UCSD-AML1 (cell line): ENCODE results near the gene NR3C2.
"Not testable (repeated sequence)": the region's sequence is repeated elsewhere in the genome, so short reads cannot be mapped to it uniquely, and the experiment has no call there.

Experiments
- DNase-seq: peaks from one replicate; lab custom pipeline; 2025; ENCODE audit not compliant: unreplicated experiment; lab: John Stamatoyannopoulos, UW

NR3C2 gene

DNA sequence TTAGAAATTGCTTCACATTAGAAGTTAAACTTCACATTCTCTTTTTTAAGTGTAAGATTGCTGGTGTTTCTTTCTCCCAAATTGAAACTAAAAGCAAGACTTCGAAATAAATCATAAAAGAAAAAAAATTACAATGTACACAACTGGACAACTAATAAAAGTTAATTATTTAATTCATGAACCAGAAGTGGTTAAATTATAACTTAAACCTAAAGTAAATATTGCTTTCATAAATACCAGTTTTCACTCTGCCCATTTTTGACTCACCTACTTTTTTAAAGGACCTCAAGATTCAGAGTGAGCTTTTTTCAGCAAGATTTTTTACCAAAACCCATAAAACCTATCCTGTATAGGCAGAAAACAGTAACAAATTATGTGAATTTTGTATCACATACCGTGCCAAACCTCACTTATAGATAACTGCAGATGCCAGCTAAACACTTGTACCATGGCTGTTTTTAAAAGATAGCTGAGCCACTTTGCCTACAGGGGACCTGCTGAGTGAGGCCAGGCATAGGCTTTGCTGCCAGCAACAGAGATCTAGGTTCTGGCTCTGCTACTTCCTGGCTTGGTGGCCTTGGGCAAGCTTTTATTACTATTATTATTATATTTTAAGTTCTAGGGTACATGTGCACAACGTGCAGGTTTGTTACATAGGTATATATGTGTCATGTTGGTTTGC is 259.8 kb downstream of the NR3C2 start:
- no peak for DNase-seq

DNA sequence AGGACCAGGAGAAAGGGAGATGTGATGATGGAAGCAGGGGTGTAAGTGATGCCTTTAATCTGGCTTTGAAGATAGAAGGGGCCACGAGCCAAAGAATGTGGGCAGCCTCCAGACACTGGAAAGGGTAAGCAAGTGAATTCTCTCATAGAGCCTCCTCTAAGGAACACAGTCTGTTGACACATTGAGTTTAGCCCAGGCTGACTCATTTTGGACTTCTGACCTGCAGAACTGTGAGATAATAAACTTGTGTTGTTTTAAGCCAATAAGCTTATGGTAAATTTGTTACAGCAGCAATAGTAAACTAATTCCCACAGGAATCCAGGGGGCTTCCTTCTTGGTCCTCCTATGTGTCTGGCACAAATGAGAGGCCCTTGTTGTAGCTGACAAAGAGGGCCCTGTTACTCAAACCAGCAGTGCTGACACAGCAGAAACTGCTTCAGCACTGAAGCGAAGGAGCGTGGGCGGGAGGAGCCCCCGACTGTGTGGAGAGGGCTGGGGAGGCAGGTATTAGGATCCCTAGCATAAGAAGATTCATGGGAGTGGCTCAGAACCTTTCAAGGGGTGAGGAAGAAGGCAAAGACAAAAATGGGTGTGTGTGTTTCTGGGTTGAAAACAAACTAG is 268.7 kb downstream of the NR3C2 start:
- no peak for DNase-seq

DNA sequence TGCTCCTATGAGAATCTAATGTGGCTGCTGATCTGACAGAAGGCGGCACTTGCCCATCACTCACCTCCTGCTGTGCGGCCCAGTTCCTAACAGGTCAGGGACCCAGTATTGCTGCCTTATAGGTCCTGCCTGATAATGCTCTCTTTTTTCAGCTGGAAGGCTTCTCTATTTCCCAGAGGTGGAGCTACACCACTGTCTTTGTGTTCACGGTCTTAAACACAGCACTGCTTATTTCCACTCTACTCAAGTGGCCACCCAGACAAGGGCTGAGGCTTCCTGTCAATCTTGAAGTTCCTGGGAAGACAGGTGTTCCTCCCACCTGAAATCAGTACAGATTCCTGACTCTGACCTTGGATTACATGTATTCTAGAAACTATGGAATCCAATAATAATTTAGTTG is 270.6 kb downstream of the NR3C2 start:
- DNase-seq, result no peak

DNA sequence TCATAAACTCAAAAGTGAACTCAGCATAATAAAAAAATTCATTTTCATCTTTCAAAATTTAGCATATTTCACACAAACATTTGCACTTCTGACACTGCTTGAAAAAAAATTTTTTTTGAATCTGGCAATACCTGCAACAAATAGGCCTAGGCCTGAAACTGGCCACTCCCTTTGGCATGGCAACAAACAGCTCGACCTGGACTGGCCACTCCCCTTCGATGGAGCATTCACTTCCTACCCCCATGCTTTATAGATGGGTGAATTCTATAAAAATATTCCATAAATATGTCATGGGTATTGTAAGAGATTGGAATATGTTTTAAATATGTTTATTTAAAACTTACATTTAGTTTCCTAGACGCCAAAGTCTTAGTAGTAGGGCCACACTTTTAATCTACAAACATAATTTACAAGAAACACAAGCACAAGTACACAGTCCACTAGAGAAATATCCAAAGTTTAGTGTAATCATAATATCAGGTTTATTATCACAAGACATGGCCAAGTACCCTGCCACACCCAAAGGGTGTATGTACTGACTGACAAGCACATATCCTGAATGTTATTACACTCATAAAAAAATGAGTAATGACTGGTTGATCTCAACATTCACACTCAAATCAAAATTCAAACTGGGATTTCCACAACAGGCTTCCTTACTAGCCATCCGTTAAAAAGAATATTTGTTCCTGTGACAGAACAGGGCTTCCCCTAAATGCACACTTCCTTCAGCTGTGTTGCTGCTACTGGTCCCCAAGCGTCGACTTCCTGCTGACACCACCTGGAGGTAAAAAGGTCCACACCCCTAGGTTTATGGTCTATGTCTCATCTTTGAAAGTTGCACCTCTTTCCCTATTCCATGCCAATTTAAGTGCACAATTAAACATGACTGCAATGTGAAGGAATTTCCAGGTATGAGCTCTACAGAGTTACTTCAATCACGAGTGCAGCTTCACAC is 271.5 kb downstream of the NR3C2 start:
- DNase-seq, result no peak

DNA sequence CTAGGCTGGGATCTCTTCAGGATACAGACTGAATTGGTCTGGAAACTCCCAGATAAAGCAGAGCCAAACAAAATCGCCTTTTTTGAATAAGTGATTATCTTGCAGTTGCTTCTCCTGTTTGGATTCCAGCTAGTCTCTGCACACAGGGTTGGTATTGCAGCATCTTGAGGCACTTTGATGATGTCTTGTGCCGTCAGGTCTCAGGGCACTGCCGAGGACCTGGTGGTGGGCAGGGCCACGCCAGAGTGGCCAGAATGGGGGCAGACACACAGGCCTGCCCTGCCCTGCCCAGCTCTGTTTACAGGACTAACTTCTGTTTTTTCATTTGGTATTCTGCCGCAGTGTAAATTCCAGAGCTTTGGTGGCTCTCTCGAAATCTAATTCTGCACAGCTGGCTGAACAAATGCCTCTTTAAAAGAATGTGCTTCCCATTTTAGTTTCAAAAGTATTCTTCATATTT is 276.1 kb downstream of the NR3C2 start:
- no peak for DNase-seq

DNA sequence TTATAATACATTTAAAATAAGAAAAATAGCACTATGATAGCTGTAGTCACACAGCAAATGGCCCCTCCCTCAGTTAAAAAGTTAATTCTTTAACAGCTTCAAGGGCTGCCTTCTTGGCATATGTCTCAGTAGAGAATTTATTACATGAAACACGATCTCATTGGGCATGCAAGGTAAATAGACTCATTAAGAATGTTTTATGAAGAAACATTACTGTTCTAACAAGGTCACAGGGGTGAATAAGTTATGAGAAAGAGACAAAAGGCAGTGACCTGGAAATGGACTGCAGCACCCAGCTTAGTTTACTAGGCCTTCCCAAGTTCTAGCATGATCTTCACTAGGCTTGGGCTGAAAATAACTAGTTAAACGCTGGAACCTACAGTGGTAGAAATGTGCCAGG is 277.7 kb downstream of the NR3C2 start:
- DNase-seq, result no peak

DNA sequence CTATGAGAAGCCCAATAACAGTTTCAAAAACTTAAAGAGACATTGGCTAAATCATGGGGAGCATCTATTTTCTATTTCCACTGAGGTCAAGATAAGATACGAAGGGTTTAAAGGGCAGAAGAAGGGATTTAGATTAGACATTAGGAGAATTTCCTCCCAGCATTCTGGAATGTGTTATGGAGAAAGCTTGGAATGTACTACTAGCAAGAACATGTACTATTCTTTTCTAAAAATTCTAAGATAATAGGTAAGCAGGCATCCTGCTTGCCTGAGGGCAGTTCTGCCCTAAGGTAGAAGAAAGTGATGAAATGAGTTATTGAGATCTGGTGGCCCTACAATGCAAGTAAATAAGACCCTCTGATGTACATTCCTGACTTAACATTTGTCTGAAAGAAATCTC is 279.2 kb downstream of the NR3C2 start:
- DNase-seq, result no peak

DNA sequence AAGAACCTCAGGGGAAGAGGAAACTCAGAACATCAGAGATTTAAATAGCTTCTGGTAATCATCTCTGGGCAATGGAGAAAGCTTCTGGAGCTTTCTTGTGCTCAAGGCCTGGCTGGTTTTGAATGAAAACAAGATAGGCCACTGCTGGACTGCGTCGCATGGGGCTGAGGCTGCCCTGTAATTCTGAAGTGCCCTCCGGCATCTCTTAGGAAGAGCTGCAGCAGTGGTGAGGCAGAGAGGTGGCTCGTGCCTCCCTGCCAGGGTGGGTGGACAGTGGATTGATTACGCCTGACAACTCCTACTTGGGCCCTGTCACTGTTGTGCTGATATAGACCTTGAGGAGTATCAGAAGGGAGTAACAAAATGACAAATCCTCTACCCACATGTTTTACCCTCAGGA is 279.7 kb downstream of the NR3C2 start:
- no peak for DNase-seq

DNA sequence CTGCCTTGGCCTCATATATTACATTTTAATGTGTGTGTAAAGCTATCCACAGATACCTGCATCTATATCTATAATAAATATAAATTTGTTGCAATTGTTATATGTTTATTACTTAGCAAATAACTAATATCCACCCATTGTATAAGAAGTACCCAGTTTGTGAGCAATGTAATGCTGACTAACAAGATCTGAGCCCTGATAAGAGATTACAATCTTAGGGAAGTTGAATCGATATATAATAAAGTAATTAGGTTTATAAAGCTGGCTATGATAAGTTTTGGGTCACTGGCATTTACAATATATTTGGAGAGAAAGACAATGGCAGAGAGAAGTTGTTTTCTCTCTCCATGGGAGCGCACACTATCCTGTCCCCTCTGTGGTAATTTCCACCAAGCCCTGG is 280.6 kb downstream of the NR3C2 start:
- DNase-seq, result no peak

DNA sequence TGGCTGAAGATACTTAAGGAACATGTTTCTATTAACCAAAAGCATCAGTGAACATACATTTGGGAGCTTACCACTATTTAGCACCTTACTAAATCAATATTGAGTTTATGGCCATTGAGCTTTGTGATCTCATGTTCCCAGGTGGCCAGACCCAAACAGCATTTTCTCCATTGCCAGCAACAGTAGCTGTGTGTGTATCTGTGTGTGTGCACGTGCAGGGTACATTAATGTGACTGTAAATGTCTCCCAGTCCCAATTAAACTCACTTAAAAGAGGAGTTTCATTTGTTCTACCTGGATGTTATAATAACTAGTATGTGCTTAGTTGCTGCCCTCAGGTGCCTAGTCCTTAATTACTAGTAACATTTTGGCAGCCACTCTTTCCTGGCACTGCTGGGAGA is 282.4 kb downstream of the NR3C2 start:
- no peak for DNase-seq

DNA sequence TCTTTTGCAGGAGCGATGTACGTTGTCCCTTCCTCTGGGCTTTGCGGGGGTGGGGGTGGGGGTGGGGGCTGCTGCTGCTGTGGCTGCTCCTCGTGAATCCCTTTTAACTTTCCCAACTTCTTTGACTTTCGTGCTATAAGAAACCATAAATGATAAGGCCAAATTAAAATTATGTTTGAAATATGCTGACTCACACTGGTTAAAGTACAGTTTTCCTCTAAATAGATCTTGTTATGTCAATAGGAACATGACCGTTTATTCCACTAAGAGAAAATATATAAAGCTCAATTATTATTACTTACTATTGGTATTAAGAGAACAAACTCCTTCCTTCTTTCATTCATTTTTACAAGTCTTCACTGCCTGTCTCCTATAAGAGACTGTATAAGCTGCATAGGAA is 287.4 kb downstream of the NR3C2 start:
- no peak for DNase-seq

DNA sequence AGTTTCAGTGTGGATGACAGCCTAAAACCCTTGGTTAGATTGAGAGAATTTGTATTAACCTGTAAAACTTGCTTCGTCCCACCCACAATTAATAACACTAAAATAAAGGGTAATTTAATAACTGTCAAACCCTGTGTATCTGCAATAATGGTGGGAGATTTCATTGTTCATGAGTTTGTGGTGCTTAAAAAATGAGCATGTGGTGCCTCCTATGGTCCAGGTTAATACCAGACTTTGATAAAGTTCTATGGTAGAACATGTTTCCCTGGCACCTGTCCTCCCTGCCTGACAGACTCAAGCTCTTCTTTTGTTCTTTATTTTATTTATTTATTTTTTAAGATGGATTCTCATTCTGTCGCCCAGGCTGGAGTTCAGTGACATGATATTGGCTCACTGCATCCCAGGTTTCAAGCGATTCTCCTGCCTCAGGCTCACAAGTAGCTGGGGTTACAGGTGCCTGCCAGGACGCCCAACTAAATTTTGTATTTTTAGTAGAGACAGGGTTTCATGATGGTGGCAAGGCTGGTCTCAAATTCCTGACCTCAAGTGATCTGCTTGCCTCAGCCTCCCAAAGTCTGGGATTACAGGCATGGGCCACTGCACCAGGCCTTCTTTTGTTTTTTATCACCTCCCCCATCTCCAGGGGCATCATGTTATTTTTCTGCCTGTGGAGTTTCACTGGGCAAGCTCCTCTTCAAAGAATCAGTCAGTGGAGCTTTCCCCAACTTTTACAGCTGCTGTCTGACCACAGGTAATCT is 289.2 kb downstream of the NR3C2 start:
- DNase-seq, result no peak

DNA sequence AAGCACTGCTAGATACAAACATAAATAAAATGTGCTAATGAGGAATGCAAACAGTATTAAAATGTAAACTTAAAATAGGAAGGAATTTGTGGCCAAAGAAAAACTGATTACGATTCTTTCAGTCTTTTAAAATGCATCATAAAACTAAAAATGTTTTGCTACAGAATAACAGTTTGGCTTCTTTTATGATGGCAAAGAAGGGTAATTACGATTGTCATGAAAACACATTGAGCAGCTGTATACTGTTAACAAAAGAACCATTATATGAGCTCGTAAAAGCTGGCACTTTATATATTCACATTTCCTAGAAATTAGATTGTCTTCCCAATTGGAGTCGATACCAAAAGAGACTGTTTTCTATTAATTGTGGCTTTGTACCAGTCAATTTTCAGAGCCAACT is 290.4 kb downstream of the NR3C2 start:
- no peak for DNase-seq

DNA sequence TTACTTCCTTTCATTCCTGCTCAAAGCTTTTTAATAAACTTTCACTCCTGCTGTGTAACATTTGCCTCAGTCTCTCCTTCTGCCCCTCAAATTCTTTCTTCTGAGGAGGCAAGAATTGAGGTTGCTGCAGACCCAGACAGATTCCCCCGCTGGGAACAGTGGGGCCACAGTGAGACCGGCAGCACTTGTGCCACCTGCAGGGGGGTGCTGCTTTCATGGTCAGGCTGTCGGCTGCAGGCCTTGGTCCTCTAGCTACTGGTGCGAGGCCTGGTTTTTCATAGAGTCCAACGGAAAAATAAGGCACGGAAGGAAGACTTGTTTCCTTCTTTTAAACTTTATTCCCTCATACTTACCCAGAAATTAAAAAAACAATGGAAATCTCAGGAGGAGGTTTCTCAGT is 296.7 kb downstream of the NR3C2 start:
- DNase-seq, result no peak

DNA sequence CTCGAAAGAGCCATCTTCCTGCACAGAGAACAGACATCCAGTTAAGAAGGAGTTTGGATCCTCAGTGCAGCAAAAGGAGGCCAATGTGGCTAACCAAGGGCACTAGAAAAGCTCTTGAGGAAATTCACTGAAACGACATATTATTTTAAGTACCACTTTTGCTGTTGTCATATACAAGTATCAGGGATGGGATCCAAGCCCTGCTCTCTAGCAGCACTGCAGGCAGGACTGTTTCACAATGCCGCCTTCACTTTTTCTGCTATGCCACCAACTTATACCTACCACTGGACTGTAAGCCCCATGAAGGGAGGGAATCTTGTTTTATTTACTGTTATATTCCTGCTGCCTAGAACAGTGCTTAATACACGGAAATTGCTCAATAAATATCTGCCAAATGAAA is 299.0 kb downstream of the NR3C2 start:
- DNase-seq, result no peak

DNA sequence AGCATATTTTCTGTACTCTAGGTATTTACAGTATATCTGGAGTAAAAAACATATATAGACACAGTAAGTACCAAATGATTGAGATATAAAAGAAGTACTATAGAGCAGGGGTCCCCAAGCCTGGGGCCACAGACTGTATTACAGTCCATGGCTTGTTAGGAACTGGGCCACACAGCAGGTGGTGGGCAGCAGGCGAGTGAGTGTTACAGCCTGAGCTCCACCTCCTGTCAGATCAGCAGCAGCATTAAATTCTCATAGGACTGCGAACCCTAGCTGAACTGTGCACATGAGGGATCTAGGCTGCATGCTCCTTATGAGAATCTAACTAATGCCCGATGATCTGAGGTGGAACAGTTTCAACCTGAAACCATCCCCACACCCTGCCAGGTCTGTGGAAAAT is 300.7 kb downstream of the NR3C2 start:
- DNase-seq, result no peak

DNA sequence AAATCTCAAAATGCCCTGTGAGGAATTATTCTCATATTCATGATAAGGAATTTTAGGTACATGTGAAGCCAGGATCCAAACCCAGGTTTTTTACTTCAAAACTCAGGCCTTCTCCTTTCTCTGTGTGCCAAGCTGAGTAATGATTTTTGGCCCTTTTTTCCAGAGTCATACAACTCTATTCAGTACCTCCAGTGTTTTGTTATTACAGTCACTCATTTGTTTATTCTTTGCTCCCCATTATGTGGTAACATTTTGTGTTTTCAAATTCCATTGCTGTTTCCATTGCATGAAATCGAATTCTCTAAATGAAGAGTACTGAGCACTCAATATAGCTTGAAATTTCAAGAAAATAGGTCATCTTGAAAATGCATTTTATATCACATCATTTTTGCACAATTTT is 315.4 kb downstream of the NR3C2 start:
- DNase-seq, result no peak

DNA sequence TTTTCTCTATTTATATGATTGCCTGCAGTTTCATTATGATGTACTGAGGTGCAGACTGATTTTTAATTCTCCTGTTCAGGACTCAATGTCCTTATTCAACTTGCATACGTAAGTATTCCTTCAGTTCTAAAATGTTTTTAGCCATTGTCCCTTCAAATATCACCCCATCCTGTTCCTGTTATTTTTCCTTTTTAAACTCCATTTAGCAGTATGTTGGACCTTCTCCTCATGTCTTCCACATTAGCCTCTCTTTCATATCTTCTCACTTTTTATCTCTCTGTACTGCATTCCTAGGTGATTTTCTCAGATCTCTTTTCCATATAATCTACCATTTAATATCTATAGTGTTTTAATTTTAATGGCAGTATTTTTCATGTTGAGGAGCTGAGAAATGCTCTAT is 317.7 kb downstream of the NR3C2 start:
- no peak for DNase-seq

DNA sequence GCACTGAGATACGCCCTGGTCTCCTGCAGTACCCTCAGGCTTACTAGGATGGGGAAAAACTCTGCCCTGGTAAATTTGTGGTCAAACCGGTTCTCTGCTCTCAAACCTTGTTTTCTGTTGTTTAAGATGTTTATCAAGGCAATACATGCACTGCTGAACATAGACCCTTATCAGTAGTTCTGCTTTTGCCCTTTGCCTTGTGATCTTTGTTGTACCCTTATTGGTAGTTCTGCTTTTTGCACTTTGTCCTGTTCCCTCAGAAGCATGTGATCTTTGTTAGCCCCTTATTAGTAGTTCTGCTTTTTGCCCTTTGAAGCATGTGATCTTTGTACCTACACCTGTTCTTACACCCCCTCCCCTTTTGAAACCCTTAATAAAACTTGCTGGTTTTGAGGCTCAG is 319.1 kb downstream of the NR3C2 start:
- DNase-seq, result not testable (repeated sequence)

DNA sequence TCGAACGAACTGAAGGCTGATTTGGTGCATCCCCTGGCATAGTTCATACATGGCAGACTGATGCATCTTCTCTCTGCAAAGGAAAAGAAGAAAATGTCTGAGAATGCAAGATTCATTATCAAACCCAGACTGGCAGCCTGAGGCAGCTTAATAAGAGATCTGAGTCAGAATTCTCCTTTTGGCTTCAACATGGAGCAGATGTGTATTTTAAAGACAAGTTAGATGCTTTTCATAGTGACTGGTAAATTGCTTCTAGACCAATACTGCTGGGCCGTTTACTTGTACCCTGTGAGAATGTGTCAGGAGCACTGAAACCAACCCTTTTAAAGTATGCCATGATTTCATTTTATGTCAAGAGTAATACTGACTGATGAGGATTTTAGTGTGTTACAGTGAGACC is 322.0 kb downstream of the NR3C2 start:
- no peak for DNase-seq

DNA sequence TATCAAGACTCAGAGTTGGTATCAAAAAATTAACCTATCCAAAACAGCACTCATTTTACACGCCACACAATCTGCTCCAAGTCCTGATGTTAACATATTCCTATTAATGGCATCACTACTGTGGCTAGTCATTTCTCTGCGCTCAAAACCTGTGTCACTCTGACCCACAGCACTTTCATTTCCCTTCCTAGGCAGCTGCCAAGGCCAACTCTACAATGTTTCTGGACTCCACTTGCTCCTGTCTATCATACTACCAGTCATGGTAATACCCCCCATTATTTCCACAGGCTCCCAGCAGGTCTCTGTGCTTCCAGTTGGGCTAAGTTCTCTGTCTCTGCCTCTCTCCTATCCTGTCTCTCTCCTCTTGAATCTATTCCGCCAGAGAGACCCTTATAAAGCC is 323.6 kb downstream of the NR3C2 start:
- DNase-seq, result no peak
